ENCODE measurements around the gene GPATCH1.
"Not testable (repeated sequence)": the region's sequence is repeated elsewhere in the genome, so short reads cannot be mapped to it uniquely, and the experiment has no call there.

DNA sequence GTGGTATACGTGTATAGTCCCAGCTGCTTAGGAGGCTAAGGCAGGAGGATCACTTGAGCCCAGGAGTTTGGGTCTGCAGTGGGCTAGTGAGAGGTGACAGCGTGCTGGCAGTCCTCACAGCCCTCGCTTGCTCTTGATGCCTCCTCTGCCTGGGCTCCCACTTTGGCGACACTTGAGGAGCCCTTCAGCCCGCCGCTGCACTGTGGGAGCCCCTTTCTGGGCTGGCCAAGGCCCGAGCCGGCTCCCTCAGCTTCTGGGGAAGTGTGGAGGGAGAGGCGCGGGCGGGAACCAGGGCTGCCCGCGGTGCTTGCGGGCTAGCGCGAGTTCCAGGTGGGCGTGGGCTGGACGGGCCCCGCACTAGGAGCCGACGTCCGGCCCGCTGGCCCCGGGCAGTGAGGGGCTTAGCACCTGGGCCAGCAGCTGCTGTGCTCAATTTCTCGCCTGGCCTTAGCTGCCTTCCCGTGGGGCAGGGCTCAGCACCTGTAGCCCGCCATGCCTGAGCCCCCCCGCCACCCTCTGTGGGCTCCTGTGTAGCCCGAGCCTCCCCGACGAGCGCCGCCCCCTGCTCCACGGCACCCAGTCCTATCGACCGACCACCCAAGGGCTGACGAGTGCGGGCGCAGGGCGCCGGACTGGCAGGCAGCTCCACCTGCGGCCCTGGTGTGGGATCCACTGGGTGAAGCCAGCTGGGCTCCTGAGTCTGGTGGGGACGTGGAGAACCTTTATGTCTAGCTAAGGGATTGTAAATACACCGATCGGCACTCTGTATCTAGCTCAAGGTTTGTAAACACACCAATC, 44.4 kb upstream of the GPATCH1 start:
- not testable (repeated sequence) for TF ChIP-seq POLR2A (IDR thresholded peaks at IDR 0.05; ENCODE audit: low read depth, low read length); RAD21 (IDR thresholded peaks at IDR 0.05; ENCODE audit: low read length)
- TF ChIP-seq, protein P1, sequence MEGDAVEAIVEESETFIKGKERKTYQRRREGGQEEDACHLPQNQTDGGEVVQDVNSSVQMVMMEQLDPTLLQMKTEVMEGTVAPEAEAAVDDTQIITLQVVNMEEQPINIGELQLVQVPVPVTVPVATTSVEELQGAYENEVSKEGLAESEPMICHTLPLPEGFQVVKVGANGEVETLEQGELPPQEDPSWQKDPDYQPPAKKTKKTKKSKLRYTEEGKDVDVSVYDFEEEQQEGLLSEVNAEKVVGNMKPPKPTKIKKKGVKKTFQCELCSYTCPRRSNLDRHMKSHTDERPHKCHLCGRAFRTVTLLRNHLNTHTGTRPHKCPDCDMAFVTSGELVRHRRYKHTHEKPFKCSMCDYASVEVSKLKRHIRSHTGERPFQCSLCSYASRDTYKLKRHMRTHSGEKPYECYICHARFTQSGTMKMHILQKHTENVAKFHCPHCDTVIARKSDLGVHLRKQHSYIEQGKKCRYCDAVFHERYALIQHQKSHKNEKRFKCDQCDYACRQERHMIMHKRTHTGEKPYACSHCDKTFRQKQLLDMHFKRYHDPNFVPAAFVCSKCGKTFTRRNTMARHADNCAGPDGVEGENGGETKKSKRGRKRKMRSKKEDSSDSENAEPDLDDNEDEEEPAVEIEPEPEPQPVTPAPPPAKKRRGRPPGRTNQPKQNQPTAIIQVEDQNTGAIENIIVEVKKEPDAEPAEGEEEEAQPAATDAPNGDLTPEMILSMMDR (conservative IDR thresholded peaks at IDR 0.05; ENCODE audit: low read depth, low read length) = not testable (repeated sequence)
- TF ChIP-seq, protein P2, sequence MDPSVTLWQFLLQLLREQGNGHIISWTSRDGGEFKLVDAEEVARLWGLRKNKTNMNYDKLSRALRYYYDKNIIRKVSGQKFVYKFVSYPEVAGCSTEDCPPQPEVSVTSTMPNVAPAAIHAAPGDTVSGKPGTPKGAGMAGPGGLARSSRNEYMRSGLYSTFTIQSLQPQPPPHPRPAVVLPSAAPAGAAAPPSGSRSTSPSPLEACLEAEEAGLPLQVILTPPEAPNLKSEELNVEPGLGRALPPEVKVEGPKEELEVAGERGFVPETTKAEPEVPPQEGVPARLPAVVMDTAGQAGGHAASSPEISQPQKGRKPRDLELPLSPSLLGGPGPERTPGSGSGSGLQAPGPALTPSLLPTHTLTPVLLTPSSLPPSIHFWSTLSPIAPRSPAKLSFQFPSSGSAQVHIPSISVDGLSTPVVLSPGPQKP (IDR thresholded peaks at IDR 0.05; ENCODE audit: borderline replicate concordance, low read depth, low read length) = not testable (repeated sequence)

Data from IMR-90 (cell line).